Activated CD4-positive, CD25-positive, alpha-beta regulatory T cell treated with anti-CD3 and anti-CD28 coated beads, Interleukin-2, amount 50 U/mL, for 72 hours (primary cell): Measurements from ENCODE around the gene ENTPD1.

Experiments used
- DNase-seq: peaks from one replicate; pipeline ENCODE4 v3.0.0; 2021

ENTPD1 gene

DNA sequence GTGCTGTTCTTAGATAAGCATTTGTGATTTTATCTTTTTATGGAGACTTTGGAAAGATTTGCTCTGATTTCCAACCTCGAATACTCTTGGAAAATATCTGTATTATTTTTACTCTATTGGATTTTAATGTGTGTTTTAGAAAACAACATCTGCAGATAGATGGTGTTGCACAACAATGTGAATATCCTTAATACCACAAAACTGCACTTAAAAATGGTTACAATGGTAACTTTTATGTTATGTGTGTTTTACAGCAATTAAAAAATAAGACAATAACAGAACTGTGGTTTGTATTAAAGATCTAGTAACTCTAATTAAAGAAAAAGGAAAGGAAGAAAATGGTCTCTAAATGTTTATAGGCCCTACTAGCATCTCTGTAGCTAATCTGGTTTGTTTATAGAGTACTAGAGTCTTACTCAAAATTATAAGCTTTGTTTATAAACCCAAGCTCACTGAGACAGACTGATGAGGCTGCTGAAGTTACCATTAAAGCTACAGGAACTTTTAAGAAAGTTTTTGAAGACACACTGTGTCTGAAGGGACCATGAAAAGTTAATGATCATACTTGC lies 77.2 kb downstream of the ENTPD1 start:
- no peak for DNase-seq

DNA sequence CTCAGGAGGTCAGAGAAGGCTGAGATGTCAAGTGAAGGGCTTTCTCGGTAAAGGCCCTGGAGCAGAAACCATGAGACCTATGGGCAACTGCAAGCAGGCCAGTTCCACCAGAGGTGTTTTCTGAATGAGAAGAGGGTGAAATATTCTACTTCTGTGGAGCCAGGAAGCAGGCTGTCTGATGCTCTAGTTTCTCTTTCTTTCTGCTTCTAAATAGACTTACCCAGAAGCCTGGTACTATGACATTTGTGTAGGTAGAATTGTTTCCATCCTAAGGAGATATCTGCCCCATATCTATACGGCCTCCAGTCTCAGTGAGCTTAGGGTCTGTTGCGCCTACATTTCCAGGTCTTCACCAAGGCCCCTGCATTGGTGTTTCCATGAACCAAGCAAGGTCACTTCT lies 78.4 kb downstream of the ENTPD1 start:
- DNase-seq: no peak

DNA sequence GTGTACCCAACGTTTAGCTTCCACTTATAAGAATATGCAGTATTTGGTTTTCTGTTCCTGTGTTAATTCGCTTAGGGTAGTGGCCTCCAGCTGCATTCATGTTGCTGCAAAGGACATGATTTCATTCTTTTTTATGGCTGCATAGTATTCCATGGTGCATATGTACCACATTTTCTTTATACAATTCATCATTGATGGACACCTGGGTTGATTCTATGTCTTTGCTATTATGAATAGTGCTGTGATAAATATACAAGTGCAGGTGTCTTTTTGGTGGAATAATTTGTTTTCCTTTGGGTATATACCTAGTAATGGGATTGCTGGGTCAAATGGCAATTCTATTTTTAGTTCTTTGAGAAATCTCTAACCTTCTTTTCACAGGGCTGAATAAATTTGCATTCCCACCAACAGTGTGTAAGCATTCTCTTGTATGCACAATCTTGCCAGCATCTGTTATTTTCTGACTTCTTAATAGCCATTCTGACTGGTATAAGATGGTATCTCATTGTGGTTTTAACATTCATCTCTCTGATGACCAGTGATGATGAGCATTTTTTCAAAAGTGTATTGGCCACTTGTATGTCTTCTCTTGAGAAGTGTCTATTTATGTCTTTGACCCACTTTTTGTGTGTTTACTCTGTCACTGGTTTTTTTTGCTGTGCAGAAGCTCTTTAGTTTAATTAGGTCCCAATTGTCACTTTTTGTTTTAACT lies 79.3 kb downstream of the ENTPD1 start:
- no peak for DNase-seq

DNA sequence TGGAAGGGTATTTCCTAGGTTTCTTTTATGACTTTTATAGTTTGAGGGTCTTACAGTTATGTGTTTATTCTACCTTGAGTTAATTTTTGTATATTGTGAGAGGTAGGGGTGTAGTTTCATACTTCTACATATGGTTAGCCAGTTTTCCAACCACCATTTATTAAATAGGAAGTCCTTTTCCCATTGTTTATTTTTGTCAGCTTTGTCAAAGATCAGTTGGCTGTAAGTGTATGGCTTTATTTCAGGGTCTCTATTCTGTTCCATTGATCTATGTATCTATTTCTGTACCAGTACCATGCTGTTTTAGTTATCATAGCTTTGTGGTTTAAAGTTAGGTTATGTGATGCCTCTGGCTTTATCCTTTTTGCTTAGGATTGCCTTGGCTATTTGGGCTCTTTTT lies 79.9 kb downstream of the ENTPD1 start:
- DNase-seq: no peak

DNA sequence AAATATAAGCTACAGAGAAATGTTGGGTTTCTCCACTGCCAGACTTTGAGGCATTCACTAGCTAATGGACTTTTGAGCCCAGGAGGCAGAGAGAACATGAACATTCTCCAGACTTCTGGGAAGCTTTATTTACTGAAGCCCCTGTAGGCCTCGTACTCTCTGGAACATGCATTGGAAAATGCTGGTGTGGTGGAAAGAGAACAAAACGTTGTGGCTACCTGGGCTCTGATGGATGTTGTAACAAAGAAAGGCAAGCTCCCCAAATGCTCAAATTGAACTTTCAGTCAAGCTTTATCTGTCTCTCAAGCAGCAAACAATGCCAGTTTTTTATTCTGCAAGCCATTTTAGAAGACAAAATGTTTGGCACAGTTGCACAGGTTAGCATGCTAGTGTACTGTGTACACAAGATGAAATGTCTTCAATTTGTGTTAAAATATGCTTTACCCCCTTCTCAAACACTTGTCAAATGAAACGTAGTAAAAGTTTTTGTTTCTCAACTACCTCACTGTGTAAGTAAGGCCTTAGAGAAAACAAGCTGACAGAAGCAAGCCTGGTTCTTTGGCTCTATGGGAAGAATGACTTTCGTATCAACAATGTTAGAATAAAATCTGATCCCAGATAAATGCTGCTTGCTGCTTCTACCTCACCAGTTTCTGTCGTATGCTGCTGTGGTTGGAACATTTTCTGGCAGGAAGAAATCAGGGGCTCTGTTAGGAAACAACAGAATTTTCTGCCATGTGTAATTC lies 80.8 kb downstream of the ENTPD1 start:
- DNase-seq: no peak

DNA sequence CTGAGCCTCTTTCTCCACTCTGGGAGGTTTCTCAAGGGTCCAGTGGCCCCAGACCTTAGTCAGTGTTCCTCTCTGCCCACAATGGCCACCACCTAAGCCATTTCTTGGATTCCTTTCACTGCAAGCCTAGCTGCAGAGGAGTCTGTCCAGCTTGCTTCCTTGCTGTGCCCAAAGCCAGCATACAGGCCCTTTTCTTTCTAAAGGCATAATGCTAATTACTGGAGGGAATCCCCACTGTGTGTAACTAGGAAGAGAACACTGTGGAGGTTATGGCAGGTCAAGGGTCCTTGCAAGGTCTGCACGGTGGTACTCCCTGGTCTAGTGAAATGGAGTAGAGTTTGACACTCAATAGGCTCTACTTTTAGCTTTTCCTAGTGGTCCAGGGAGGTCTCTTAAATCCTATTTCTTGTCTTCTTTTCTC lies 81.4 kb downstream of the ENTPD1 start:
- DNase-seq: no peak

DNA sequence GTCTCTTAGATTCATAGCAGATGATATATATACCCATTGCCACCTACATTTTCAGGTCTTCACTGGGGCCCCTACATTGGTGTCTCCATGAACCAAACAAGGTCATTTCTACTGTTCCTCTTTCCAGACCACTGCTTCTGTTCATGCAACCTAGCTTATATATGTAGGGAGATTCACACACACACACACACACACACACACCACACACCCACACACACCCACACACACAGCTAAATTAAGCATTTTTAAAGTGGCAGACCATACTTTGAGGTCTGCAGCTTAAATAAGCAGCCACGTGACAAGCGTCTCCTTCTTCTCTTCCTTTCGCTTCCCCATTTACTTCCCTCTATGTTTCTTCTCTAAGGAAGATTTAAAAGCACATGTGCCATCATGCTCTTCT lies 81.8 kb downstream of the ENTPD1 start:
- DNase-seq: no peak

DNA sequence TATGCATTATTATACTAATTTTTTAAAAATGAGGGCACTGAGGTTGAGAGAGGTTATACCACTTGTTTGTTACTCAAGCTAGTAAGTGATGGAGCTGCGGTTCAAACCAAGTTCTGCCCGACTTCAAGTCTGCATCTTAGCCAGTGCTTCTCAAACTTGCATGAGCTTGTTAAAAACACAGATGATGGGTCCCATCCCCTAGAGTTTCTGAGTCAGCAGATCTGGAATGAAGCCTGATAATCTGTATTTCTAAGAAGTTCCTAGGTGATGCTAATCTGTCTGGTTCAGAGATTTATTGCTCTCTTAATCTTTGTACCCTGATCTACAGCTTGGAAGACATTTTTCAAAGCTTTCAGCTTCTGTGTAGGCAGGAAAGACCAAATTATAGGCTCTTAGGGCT lies 84.2 kb downstream of the ENTPD1 start:
- DNase-seq: no peak

DNA sequence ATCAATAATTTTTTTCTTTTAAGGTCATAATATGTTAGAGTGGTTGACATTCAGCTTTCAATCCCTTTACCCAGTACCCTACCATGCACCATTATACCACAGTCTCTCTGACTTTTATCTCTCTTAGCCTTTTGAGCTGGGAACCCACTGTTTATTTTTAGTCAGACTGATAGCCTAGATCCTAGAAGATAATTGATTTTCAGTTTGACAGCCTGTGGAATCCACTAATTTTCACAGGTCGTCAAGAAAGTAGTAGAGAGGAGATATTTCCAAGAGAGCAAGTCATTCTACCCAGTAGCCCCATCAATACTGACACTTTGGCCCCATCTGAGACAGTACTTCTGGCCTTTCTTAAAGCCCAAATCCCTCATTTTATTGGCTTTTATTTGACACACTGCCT lies 84.7 kb downstream of the ENTPD1 start:
- no peak for DNase-seq

DNA sequence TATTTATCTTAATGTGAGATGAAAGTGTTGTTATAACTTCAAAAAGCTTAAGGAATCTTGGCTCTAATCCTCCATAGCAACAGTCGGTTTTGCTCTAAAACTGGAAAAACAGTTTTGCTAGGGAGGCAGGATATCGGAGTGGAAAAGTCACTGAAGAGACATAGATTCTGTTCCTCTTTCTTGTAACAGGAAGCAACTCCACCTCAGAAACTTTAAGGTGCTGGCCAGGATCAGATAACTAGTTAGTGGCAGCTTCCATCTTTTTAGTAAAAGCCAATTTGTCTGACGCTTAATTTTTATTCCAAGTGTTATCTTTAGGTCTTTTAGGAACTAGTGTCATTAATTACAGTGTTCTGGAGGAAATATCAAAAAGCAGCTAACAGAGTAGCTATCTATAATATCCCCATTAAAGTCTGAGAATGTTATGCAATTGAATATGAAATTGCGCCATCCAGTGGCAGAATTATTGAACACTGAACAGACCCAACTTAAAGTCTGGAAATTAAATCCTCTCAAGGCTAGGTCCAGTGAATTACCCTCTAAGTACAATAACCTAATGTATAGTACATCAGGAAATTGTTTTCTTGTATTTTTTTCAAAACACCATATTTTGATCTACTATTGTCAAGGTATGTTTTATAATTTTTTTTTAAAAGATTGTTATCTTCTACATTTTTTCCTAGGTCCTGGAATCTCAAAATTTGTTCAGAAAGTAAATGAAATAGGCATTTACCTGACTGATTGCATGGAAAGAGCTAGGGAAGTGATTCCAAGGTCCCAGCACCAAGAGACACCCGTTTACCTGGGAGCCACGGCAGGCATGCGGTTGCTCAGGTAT lies 85.9 kb downstream of the ENTPD1 start:
- DNase-seq: no peak

DNA sequence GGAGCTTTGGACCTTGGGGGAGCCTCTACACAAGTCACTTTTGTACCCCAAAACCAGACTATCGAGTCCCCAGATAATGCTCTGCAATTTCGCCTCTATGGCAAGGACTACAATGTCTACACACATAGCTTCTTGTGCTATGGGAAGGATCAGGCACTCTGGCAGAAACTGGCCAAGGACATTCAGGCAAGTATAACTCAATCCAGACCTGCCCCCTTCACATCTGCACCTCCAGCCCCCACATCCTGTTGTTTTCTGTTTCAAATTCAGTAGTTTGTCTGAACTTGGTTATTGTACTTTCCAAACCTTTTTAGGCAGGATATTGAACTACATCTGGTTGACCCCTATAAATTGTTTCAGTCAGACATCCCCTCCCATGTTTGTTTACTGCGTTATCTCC lies 89.4 kb downstream of the ENTPD1 start:
- no peak for DNase-seq

DNA sequence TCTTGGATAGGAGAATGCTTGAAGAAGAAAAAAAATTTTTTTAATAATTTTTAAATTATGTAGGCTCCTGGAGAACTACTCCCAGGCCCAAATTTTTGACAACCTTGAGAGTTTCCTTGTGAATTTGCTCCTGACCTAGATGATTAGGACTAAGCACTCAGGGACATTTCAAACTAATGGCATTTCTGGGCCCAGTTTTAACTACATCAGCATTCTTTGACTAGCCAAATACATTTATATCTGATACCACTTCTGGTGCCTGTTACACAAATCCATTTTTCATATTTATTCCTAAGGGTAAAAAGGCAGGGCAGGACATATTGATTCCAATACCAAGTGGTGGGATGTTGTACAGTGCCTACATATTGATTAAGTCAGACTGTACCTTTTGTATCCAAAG lies 91.0 kb downstream of the ENTPD1 start:
- DNase-seq: no peak

DNA sequence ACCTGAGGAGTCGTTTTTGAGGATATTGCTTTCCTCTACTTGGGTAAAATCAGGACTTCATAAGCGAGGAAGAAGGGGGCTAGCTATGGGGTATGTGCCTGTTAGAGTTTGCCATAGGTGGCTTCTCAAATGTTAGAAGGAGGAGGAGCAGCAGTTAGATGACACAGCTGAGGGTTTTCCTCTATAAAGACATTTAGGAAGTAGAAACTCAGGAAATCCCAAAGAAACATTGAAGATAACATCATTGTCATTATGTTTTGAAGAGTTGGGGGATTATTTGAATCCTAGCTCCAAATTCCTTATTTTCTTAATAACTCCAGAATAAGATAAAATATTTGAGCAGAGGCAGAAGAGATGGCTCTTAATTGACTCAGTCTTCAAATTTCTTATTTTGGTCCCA lies 92.9 kb downstream of the ENTPD1 start:
- no peak for DNase-seq

DNA sequence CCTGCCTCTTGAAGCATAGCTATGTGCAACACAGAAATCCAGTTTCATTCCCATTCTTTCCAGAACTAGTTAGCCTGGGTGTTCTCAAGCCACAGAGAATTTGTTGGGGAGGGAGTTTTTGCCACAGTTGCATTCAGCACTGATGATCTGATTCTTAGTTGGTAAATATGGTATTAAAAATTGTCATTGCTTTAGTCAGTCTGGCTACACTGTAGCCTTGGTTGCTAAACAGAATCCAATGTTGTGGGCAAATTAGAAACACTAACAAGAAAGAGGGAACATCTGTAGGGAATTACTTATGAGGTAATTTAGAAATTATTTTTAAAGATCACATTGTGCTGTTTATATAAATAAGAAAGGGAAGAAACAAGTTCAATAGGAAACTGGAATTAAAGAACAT lies 94.8 kb downstream of the ENTPD1 start:
- no peak for DNase-seq

DNA sequence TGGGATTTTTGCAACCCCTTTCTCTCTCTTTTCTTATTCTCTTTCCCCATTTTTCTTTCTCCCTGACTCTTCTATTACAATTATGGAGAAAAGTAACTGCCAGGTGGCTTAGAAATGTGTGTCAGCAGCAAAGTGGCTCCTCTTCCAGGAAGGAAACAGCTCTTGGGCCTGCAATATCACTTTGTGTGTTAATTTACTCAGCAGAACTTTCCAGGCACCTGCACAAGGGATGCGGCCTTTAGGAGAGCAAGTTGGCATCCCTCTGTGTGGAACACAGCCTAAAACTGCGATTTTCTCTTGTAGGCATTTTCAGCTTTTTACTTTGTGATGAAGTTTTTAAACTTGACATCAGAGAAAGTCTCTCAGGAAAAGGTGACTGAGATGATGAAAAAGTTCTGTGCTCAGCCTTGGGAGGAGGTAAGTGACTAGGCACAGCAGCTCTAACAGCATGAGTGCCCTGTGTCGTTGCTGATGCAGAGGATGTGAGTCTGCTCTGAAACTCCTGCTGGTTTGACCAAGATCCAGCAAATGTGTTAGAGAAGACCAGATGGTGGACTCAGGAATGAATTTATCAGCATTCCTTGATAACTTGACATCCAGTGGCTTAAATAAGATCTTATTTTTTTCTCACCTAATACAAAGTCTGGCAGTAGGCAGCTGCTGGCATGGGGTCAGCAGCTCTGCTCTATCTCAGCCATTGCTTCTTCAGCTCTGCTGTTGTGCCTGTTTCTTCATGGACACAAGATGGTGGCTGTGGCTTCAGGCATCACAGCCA lies 104.4 kb downstream of the ENTPD1 start:
- DNase-seq: no peak

DNA sequence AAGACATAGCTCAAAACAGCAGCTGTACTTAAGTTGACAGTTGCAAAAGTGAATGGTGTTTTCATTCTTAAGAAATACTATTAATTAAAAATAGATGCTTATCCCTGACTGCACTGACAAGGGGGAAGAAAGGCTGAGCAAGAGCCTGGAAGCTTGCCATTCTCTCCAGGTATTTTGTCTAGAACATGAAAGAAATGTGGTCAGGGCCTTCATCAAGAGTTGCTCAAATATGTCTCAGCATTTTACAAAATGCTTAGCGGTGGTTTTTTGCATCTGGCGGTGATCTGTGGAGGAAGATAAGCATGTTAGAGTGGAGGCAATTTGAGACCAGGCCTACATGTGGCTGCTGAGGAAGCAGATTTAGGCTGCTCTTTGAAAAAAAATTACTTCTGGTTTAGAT lies 105.4 kb downstream of the ENTPD1 start:
- DNase-seq: no peak

DNA sequence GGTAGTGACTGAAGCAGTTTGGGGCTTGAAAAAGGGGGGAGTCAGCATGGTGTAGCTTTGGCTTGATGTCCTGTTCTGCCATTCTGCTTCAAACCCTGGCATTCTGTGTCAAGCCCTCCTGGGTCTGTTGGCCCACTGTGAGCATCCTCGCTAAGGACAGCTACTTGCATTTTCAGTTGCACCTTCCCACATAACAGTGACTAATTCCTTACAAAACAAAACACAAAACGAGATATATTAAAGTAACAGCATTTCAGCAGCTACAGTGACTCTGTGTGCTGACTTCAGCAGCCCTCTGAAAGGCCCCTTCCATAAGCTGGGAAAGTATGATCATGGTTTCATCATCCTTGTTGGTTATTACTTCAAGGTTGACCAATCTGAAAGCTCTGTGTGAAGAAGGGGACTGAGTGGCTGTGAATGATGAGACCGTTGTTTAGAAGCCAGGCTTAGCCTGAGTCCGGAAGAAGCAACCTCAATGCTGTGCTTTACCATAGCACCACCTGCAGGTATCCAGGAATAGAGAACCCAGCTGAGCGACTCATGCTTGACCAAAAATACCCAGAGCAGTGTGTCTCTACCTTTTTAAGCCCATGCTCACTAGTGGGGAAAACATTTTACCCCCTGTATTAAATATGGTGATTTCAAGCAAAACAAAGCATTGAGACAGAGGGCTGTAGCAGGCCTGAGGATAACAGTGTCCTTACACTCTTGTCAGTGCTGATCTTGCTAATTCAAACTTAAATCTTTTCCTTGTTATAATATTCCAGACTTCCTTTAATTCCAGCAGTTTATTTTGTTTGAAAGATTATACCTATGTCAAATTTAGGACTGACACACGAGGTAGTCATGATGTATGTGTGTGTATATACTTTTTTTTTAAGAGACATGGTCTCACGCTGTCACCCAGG lies 109.2 kb downstream of the ENTPD1 start:
- no peak for DNase-seq

DNA sequence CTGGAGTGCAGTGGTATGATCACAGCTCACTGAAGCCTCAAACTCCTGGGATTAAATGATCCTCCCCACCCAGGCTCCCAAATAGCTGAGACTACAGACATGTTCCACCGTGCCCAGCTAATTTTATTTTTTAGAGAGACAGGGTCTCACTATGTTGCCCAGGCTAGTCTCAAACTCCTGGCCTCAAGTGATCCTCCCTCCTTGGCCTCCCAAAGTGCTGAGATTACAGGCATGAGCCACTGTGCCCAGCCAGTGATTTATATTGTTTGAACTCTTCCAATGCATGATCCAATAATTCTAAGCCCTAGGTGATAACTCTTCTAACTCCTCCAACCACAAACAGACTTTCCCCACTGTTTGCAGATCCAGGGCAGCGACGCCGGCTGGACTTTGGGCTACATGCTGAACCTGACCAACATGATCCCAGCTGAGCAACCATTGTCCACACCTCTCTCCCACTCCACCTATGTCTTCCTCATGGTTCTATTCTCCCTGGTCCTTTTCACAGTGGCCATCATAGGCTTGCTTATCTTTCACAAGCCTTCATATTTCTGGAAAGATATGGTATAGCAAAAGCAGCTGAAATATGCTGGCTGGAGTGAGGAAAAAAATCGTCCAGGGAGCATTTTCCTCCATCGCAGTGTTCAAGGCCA lies 110.0 kb downstream of the ENTPD1 start:
- DNase-seq: no peak

DNA sequence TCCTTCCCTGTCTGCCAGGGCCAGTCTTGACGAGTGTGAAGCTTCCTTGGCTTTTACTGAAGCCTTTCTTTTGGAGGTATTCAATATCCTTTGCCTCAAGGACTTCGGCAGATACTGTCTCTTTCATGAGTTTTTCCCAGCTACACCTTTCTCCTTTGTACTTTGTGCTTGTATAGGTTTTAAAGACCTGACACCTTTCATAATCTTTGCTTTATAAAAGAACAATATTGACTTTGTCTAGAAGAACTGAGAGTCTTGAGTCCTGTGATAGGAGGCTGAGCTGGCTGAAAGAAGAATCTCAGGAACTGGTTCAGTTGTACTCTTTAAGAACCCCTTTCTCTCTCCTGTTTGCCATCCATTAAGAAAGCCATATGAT lies 110.5 kb downstream of the ENTPD1 start:
- no peak for DNase-seq

DNA sequence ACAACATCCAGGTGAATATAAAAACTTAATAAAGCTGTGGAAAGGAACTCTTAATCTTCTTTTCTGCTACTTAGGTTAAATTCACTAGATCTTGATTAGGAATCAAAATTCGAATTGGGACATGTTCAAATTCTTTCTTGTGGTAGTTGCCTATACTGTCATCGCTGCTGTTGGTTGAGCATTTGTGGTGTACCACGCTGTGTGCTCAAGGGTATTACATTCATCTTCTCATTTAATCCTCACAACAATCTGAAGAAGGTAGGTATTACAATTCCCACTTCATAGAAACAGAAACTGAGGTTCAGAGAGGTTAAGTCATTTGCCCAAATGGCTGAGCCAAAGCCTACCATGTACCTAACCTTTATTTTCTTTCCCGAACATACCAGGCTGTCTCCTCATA lies 111.9 kb downstream of the ENTPD1 start:
- no peak for DNase-seq

DNA sequence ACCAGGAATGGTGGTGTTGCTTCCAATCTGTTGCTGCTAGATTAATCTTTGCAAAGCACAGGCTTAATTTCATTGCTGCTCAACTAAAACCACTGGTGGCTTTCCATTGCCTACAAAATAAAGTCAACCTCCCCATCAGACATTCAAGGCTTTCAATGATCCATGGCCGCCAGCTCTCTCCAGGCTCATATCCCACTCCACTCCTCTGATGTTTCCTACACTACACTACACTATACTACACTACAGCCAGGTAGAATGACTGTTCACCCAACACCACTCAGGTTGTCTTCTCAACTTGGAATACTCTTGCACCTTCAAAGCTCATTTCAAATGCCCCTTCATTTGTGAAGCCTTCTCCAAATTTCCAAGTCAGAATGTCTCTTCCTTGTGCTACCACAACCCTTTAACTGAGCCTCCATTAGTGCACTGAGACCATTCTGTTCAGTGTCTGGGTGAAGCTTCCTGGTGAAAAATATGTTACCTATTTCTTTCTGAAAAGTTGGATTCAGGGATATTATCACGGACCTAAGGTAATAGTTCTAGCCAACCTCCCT lies 116.3 kb downstream of the ENTPD1 start:
- DNase-seq: no peak
